ENCODE results near the gene SRPK2. TPM values are rescaled to one million over a fixed set of nuclear protein-coding genes. Genes with fewer than 3 reads are reported as not detected.

SRPK2 gene
- total RNA-seq (2022; extraction: Qiagen RNA extraction; ENCODE audit: low read depth): 24.8 to 37.3 TPM (median 34.9 TPM) in 5 replicates

DNA sequence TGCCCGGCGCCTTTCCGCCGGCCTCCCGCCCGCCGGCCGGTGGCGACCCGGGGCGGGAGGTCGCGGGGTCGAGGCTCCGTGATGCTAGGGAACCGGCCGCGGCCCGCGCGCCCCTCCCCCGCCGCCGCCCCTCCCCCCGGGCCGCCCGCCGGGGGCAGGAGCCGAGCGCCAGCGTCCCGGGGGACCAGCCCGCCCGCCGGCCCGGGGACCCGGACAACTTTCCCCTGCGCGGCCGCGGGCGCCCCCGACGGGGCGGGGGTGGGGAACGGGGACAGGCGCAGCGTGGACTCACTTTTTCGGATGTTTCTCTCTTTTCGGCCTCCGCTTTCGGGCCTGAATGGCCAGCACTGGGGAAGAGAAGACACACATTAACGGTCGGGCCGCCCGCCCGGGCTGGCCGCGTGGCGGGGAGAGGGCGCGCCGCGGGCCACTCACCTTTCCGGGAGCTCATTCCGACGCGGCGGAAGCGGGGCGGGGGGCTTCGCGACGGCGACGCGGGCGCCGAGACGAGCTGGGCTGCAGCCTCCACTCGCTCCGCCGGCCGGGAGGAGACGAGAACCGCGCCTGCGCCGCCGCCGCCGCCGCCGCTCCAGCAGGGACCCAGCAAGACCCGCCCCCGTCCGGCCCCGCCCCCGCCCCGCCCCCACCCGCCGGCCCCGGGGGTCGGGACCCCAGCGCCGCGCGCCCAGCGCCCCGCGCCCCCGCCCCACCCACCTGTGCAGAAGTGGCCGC lies at the start of gene SRPK2:
Gene SRPK2, minus strand, starts transcription at position 566 of the 732 bp plus-strand sequence.

Other genes with a start within 250 kb of the SRPK2 start
- gene PUS7, start 133.3 kb upstream of the SRPK2 start, total RNA-seq (2022; extraction: Qiagen RNA extraction; ENCODE audit: low read depth): 22.6 to 36.6 TPM (median 29.3 TPM) in 5 replicates
- 9.1 to 19.9 TPM (median 15.7 TPM) in 5 replicates for gene RINT1, start 143.3 kb upstream of the SRPK2 start, total RNA-seq (2022; extraction: Qiagen RNA extraction; ENCODE audit: low read depth)
- 2.3 to 3.4 TPM (median 2.9 TPM) in 5 replicates for gene EFCAB10, start 192.6 kb upstream of the SRPK2 start, total RNA-seq (2022; extraction: Qiagen RNA extraction; ENCODE audit: low read depth)

Measured in A549 treated with RU486 at 1 μM for 4 hours (cell line).